Activated CD8-positive, alpha-beta memory T cell treated with anti-CD3 and anti-CD28 coated beads for 1 hour (primary cell): ENCODE data around the gene ITK.
"Not testable (repeated sequence)": the region's sequence is repeated elsewhere in the genome, so short reads cannot be mapped to it uniquely, and the experiment has no call there.

Source experiments
- DNase-seq, 2 donors: peaks; one replicate each; pipeline ENCODE4 v3.0.0-alpha.2; 2020; ENCODE audit warnings: low read depth in 1 of 2; ENCODE audit errors: extremely low read depth in 1 of 2

Gene ITK

DNA sequence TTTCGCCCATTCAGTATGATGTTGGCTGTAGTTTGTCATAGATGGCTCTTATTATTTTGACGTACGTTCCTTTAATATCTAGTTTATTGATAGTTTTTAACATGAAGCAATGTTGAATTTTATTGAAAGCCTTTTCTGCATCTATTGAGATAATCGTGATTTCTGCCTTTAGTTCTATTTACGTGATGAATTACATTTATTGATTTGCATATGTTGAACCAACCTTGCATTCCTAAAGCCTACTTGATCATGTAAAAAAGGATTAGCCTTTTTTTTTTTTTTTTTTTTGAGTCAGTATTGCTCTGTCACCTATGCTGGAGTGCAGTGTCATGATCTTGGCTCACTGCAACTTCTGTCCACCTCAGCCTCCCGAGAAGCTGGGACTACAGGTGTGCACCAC, 25.1 kb downstream of the ITK start:
- DNase-seq = no peak

DNA sequence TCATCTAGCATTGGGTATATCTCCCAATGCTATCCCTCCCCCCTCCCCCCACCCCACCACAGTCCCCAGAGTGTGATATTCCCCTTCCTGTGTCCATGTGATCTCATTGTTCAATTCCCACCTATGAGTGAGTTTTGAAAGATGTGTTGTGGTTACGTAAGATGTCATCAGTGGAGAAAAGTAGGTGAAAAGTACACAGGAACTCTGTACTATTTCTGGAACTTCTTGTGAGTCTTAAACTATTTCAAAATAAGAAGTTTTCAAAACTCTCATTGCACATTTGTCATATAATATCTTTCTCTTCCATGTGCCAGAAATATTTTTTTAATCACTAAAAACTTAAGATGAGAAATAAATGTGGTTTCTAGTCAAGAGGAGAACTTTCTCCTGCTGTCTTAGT, 30.0 kb downstream of the ITK start:
- not testable (repeated sequence) for DNase-seq

DNA sequence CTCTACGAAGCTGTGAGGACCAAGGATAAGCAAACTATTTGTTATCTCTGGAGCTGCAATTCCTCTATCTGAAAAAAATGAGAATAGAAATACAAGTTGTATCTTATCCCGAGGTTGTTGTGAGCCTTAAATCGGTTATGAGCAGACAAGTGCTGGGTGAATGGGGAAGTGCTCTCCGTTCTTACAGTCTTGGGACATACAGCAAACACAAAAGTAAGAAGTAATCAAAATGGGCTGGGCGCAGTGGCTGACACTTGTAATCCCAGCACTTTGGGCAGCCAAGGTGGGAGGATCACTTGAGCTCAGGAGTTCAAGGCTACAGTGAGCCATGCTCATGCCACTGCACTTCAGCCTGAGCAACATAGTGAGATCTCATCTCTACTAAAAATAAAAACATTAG, 31.7 kb downstream of the ITK start:
- DNase-seq = no peak

DNA sequence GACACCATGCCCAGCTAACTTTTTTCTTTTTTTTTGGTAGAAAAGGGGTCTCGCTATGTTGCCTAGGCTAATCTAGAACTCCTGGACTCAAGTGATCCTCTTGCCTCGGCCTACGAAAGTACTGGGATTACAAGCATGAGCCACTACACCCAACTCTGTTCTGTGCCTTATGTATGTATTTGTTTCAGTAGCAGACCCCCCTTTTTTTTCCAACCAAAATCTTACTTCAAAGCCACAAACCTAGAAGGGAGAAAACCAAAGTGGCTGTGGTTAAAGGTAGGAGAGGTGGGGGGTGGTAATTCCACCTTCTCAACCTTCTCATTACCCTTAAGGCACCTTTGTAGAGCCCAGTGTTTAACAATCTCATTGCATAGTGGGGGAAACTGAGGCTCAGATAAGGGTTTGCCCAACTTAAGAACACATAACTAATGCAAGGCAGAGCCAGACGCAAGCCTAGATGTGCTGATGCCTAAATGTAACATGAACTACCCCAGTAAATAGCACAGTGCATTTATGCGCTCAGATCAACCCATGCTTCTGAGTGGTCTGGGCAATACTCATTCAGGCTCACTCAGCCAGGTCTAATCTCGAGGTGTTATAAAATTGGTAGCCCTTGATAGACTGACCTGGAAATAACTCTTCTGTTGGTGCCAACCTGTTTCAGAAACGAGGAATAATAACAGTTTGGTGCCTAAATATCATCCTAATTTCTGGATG, 33.0 kb downstream of the ITK start:
- no peak for DNase-seq

DNA sequence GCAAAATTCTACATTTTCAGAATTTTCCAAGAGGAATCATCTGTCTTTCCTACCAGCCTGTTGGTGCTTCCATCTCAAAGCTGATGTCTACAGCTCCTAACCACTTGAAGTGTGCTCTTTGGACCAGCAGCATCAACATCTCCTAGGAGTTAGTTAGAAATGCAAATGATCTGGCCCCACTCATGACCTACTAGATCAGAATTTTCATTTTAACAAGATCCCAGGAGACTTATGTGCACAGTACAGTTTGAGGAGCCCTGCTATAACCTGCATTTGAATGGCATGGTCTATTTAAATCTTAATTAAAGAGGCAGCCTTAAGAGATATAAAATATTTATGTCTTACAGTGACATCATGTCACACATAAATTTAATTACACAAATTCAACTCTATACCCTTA, 33.8 kb downstream of the ITK start:
- DNase-seq = no peak

DNA sequence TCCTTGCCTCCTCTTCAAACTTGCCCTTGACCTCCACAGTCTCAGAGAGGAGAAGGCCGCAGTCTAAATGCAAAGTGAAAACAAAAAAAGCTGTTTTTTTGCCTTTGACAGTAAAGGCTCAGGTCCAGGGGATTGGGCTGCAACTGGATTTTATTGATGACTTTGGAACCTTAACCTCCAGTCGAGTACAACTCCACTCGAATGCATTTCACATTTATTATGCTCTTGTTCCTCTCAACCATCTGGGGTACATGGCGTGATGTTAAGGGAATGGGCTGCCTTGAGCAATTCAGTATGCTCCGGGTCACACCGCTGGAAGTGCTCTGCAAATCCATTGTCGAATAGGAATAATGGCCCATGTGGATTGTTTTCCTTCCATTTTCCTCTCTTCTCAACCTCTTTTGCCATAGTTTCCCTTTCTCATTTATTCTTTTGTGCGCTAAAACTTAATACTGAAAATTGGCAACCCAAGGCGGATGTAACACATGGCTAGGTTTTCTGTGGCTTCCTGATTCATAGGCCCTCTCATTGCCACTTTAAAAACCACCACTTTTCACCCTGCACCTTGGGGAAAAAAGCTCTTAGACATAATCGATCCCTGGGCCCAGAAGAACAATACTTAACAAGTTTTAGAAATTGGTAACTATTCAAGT, 34.3 kb downstream of the ITK start:
- DNase-seq = no peak

DNA sequence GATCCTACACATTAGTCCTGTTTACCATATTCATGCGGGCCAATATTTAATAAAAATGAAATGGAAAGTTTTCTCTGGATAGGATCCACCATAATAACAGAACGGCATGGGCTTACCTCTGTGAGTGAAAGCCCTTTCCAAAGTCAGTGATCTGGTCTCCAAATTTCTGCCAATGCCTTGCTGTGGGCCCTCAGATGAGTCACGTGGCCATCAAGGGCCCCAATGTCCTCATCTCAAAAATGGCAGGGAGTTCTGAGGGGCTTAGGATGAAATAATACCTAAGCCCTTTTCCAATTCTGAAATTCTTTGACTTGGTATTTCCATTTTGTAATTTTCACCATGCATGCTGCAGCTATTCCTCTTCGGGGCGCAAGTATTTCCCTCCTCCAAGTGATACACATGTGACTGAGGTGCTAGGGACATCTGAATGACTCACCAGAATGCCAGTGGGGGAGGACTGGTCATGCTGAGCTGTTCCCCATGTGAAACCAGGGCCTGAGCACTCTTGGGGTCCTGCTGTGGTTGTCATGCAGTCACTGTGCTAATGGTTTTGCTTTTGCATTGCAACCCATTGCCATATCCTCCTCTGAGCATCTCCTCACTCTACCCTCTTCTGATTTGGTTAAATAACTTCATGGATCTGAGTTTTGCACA, 35.0 kb downstream of the ITK start:
- no peak for DNase-seq

DNA sequence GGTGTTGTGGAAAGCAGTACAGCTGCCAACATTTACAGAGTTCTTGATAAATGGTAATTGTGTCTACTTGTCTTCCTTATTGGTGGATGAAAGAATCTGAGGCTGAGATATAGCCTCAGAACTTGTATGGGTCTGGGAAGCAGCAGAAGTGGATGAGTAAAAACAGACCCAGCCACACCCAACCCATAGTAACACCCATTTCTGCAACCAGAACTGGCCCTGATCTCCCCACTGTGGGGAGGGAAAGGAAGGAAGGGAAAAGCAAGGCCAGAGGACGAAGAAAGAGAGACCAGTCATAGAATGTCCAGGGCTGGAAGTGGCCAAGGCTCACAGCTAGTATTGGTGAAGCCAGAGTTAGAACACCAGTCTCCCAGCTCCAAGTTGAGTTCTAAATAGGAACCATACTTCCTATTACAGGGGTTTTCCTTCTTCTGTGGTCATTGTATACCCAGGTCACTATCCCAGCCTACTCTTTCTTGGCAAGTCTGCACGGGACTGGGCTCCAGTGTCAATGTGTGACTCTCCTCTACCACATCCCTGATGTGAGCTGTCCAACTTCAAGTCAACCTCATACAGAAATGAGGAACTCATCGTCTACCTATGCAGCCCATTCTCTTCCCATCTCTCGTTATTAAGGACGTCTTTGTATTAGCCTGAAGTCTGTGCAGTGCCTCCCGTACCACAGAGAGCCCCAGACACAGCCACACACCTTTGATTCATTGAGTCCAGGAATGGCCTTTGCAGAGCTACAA, 35.9 kb downstream of the ITK start:
- DNase-seq = no peak

DNA sequence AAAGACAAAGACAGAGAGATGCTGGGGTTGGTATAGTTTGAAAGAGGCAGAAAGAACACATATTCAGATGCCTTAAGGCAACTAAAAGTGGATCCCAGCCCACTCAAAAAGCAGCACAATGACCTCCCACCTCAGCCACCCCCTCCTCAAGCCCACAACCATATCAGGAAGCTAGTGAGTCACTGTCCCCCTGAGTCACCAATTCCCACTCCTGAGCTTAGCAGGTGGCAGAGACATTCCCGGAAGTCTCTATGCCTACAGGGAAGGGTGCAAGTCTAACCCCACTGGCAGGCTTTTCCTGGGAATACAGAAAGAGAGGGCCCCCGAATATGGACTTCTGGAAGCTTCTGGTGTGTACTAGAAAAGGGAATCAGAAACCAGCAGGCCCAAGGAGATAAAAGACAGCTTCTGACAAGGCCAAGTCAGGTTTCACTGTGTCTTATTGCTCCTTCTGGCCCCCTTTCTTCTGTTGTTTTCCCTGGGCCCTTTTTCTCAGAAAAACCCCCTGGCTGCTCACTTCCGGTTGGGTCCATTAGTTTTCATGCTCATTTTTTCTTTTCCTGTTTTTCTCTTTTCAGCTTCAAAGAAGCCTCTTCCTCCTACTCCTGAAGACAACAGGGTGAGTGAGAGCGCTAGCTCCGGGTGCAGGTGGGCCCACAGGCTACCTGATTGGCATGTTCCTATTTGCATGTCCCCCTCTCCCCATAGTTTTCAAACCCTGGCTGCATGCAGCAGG, 36.8 kb downstream of the ITK start:
- no peak for DNase-seq

DNA sequence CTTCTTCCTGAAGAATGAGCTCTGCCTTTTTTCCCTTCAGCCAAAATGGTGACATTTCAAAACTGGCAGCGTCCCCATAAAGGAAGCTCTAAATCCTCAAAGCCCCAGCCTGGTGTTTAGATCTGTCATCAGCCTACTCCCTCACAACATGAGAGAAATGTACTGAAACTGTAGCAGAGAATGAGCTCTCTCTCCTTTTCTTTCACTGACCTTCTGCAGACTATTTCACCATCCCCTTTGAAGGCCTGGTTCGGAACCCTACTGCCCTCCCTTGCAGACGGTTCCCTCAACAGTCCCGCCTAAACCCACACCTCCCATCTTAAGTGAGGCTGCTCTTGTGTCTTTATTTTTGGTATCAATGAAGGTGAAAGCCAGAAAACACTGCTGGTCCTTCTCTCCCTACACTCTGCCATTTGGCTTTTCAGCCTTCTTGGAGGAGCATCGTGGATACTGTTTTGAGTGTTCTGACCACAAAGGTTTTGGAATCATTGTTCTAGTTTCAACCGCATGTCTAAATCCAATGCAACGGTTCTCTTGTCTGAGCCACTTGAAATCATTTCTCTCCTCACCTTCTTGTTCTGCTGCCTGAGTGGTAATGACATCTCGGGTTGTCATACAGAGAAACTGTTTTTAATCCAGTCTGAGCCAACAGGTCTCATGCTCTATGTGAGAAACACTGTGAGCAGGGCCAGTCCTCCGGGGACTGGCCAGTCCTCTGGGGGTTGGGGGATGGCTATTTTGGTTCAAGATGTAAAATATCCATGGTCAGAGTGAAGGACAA, 39.0 kb downstream of the ITK start:
- DNase-seq = no peak

DNA sequence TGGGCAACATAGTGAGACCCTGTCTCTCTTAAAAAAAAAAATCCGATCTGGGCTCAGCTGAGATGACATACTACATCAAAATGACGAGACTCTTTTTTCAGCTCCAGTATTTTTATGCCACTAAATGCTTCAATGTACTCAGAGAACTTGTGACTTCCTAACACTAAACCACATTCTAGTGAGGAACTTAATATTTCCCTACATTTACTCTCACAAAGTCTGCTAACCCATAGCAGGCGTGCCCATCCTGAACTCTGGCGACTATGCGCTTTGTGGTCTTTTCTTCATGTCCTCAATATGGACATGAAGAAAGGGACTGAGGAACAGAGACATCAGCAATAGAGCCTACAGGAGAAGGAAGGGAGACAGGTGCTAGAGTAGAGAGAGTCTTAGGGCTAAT, 41.3 kb downstream of the ITK start:
- DNase-seq = no peak

DNA sequence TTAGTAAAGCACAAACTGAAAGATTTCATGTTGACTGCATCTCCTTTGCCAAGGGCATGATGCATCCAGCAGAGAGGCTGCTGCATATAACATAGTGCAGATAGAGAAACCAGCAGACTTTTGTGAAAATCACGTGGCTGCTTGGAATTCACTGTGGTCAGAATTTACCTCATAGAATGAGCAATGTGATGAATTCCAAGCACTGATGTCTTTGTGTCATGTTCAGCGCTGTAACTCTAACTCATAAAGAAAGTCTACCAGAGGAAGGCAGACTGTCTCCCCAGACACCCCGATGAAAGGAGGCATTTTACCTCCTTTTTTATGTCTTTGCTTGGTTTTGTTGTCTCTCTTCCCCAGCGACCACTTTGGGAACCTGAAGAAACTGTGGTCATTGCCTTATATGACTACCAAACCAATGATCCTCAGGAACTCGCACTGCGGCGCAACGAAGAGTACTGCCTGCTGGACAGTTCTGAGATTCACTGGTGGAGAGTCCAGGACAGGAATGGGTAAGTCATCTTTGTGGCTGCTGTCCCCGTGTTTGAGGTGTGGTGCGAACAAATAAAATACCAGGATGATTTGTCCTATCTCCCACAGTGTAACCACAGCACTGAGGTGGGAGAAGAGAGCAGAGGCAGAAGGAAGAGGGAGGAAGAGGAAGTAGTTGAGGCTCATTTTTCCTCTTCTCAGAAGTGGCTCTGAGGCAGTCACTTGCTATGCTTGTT, 42.0 kb downstream of the ITK start:
- no peak for DNase-seq

DNA sequence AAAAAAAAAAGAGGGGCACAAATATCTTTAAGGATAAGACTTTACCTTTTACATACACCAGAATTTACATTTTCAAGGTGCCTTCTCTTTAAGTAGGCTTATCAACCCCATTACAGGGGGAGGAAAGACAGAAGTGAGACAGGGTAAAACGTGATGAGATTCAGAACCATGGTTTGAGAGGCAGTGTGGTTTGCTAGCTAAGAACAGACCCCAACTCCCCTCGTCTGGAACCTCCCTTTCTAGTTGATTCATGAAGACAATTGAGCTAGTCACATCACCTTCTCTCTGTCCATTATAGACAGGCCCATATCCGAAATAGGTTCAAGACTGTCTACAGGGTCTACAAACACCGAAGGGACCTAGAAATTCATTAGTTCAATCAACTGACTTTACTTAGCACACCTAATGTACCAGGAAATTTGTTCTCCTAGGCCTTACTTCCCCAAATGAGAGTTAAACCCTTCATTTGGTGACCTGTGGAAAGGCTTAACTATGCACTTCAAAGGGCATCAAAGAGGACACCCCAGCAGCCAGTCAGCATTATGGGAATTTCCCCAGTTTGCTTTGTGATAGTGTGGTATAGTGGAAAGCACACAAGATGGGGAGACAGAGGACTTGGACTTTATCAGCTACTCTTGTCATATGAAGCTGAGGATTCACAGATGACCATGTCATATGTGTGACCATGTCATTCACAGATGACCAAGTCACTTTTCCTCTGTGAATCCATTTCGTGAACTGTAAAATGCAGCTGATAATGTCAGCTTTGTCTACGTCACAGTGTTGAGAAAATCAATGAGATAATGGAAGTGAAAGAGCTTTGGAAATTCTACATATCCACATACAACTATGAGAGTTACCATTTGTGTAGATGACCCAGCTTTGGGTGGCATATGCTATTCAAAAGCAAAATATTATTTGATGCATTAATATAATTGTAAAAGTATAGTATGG, 45.1 kb downstream of the ITK start:
- no peak for DNase-seq

DNA sequence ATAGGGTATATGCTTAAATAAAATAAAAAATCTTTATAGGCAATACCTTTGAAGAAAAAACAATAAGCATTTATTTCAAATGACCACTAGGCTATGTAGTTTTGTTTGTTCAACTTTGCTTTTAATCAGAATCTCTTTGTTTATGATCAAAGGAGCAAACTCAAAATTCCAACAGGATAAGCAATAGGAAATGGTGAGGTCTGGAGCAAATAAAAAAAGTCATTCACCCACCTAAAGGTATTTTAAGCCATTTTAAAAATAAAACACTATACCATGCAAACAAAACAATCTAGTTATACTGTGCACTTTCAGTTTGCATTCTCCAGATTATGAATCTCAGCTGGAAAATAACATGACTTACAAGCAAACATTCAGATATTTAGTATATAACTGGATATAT, 50.0 kb downstream of the ITK start:
- DNase-seq = no peak

DNA sequence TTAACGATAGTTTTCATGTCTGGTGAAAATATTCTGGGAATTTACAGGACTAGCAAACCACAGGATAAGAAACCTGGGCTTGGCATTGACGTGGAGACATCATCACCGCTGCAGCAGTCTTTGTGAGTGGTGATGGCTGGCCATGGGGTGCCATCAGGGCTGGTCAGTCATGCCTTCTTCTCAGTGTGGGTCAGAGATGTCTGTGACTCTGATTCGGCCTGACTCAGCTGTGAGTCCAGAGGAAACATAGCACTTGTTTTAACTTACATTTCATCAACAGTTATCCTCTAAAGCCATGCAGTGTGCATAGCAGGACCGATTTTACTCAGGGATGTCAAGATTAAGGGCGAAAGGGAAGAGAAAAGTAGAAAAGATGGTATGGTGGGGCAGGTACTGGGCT, 52.1 kb downstream of the ITK start:
- DNase-seq = no peak

DNA sequence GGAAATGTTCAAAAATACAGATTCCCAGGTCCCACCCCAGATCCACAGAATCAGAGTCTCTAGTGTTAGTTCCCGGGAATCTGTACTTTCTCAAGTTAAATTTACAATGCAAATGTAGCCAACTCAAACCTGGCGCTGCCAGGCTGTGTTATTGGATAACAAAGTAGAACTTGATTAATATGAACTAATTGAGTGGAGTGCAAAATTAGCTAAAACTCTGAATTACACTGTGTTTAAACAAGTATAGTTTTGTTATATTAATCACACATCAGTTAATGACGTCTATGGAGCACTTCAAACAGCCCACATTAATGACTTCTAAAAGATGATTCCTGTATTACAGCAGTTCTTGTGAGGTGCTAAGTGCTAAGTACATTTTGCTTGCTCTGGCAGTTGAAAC, 52.9 kb downstream of the ITK start:
- no peak for DNase-seq

DNA sequence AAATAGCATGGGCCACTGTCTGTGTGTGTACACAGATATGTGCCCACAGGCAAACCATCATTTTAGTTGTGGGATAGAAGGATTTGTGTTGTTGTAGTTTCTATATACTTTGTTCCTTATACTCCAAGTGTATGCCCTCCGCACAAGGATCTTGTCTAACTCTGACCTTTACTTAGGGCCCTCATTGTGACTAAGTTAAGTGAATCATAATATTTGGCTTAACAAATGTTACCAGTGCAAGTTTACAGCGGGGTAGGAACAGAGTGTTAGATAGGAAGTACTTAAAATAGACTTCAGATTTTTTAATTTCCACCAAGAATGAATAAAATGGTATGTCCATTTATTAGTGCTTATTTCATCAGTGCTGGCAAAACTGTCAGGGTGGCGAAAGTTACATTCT, 55.8 kb downstream of the ITK start:
- DNase-seq = no peak

DNA sequence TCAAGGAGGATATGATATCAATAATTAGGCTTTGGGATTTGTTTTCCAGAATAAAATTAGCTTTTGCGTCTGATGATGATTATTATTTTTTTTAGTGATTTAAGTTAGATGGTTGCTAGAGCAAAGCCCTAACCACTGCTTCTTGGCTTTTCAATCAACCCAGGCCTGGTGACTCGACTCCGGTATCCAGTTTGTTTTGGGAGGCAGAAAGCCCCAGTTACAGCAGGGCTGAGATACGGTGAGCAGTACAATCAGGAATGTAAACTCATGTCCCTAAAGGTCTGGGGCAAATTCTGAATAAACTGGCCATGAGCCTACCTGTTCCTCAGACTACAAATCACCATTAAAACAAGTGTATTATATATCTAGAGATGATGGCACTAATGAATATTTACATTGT, 60.8 kb downstream of the ITK start:
- DNase-seq = no peak
